Immature natural killer cell (primary cell): ENCODE measurements around the gene EPHX1. TPM values are rescaled to one million over a fixed set of nuclear protein-coding genes. Genes with fewer than 3 reads are reported as not detected.

Source experiments
- polyA plus RNA-seq, 3 donors: library from polyadenylated mRNA; unstranded; fragments of 300-500 nt; fragmentation: Illumina TruSeq; gene quantifications; one replicate each; pipeline ENCODE4 v1.2.3, GENCODE V29; 2021

The EPHX1 gene
- polyA plus RNA-seq, 3 donors from 2014 or later: 0.86 to 2.4 (median 1.5) TPM

Other genes starting within 250 kb of the EPHX1 start
- under 1 TPM in 1 of 3 donors, not detected in 2; 0.24 TPM for gene ENAH, start 157.0 kb upstream of the EPHX1 start, polyA plus RNA-seq
- gene SRP9, start 32.3 kb upstream of the EPHX1 start, polyA plus RNA-seq: 100 to 1,000 TPM; 300 to 594 (median 317) TPM
- 10 to 100 TPM; 10.1 to 27.4 (median 11.1) TPM for gene TMEM63A, start 72.3 kb downstream of the EPHX1 start, polyA plus RNA-seq
- not detected for gene LEFTY1, start 79.0 kb downstream of the EPHX1 start, polyA plus RNA-seq
- gene PYCR2, start 114.1 kb downstream of the EPHX1 start, polyA plus RNA-seq: 100 to 1,000 TPM in 1 of 3 donors, 10 to 100 TPM in 2; 62.0 to 106 (median 72.0) TPM
- gene LEFTY2, start 131.1 kb downstream of the EPHX1 start, polyA plus RNA-seq: not detected
- gene SDE2, start 189.2 kb downstream of the EPHX1 start, polyA plus RNA-seq: 10 to 100 TPM; 13.5 to 18.9 (median 15.8) TPM